RWPE1 (cell line): ENCODE data around the gene TMEM145.

ENCODE experiments used
- CTCF ChIA-PET: fragments of 350-600 bp; sonication (Branson Sonifier 250); formaldehyde crosslinking; extraction: SDS; loops from one replicate; lab custom pipeline; 2021; lab: Yijun Ruan, JAX
- POLR2A ChIA-PET: fragments of 400-600 bp; formaldehyde crosslinking; extraction: SDS; loops from one replicate; lab custom pipeline; 2020; ENCODE audit warnings: antibody characterized with exemption; ENCODE audit not compliant: low non-redundant PET; lab: Yijun Ruan, JAX
- DNase-seq: peaks from one replicate; pipeline ENCODE4 v3.0.0; 2012; ENCODE audit warnings: low spot score
- H3K27ac ChIP-seq: fragments of 450-650 bp; 2 replicates; pipeline ENCODE4 v1.5.1; 2017
- CTCF ChIP-seq: fragments of 450-650 bp; conservative IDR thresholded peaks from 2 replicates; pipeline ENCODE4 v1.5.1; 2017; ENCODE audit warnings: low read depth, mild to moderate bottlenecking

Gene TMEM145

GRCh38 chr19:42316223-42317211 is 3.4 kb downstream of the TMEM145 start:
- ChIA-PET POLR2A (no interaction called here), CTCF (interaction anchor here (0.6 kb wide), 1 partner anchor 370 kb away, joined by 3 read pairs; no protein-coding TSS in a partner anchor)
- no peak overlapping the region for H3K27ac ChIP-seq
- no peak for TF ChIP-seq CTCF
- DNase-seq: no peak

GRCh38 chr19:42317535-42317934 is 4.4 kb downstream of the TMEM145 start:
- POLR2A ChIA-PET: no interaction called here
- TF ChIP-seq CTCF: no peak
- H3K27ac ChIP-seq: no peak overlapping the region
- CTCF ChIA-PET: no interaction called here
- DNase-seq: no peak

- no peak overlapping the region for H3K27ac ChIP-seq
- ChIA-PET CTCF (interaction anchor here (1.2 kb wide), 1 partner anchor 32 kb away, joined by 3 read pairs; no protein-coding TSS in a partner anchor), POLR2A (no interaction called here)
- no peak for TF ChIP-seq CTCF
- DNase-seq: no peak
Measured at GRCh38 chr19:42322305-42322704, 9.2 kb downstream of the TMEM145 start.

GRCh38 chr19:42323473-42323851 is 10.4 kb downstream of the TMEM145 start:
- no peak overlapping the region for H3K27ac ChIP-seq
- DNase-seq: no peak
- POLR2A ChIA-PET: no interaction called here
- CTCF ChIA-PET: no interaction called here
- TF ChIP-seq CTCF: no peak

- POLR2A ChIA-PET: no interaction called here
- no peak overlapping the region for H3K27ac ChIP-seq
- no peak for TF ChIP-seq CTCF
- CTCF ChIA-PET: no interaction called here
- DNase-seq: no peak
Measured at GRCh38 chr19:42323852-42324654, 10.9 kb downstream of the TMEM145 start.

GRCh38 chr19:42324655-42325307 is 11.7 kb downstream of the TMEM145 start:
- DNase-seq: no peak
- TF ChIP-seq CTCF: no peak; the same call in 1 of the 2 replicates
- CTCF ChIA-PET: no interaction called here
- H3K27ac ChIP-seq: no peak overlapping the region; the same call in 1 of the 2 replicates
- POLR2A ChIA-PET: no interaction called here
